Heart left ventricle (tissue), 13 donors: ENCODE results near the gene SMARCB1.

ENCODE experiments used
- POLR2A ChIP-seq, 2 donors: fragments of 450-650 bp; IDR thresholded peaks; one replicate each; pipeline ENCODE4 v1.6.1; 2017; ENCODE audit warnings: antibody characterized with exemption in 2 of 2, mild to moderate bottlenecking in 2 of 2, moderate library complexity in 2 of 2
- TF ChIP-seq, protein P1 (sequence below), 12 donors: fragments of 200-600 bp; sonication (generic) in 4 of 12; IDR thresholded peaks; one replicate each; pipeline versions ENCODE4 v1.5.0 to v1.8.0; 2018 to 2022; ENCODE audit warnings: antibody characterized with exemption in 12 of 12, mild to moderate bottlenecking in 5 of 12
- donor health status: ischemic (EF 13 %, LVEDD 7.1; RV severe dilation, severe dysfunction).
- donor health status: DM: no; HTN: yes; CAD: no.
- donor health status: DM: no; HTN: no; CAD: no.
- donor health status: ischemic (EF 25% LVEDD 6.9; RV normal size, moderate dysfunction).
- donor health status: ischemic (EF 25% LVEDD 5.7; RV mildly dilated, moderate dysfunction).
- donor health status: ischemic (EF 35%, LVEDD 5.7; RV mildly dilated, moderate dysfunction).
- donor health status: nonischemic (EF 11% LVEDD 7.7; RV severe dilation, severe dysfunction).
- donor health status: DM: yes; HTN: yes; CAD: no.
- donor health status: PGD.
- donor health status: ischemic (EF 29% LVEDD 5.4; RV normal size, mild dysfunction).
- donor health status: nonischemic (EF 23%, LVEDD 6.1; RV moderate dilation, normal function).

DNA sequence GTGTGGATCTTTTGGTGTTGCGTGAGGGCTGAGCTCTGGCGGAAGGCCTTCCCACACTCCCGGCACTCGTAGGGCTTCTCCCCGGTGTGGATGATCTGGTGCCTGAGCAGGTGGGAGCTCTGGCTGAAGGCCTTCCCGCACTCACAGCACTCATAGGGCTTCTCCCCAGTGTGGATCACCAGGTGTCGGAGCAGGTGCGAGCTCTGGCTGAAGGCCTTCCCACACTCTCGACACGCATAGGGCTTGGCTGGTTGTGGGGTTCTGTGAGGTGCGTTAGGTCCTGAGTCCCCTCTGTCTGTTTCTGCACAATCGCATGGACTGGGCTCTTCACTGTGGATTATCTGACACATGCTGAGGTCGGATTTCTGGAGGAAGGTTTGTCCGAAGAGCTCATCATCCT is 42.3 kb upstream of the SMARCB1 start:
- TF ChIP-seq POLR2A (IDR thresholded peaks at IDR 0.05), result no peak
- TF ChIP-seq, protein P1, sequence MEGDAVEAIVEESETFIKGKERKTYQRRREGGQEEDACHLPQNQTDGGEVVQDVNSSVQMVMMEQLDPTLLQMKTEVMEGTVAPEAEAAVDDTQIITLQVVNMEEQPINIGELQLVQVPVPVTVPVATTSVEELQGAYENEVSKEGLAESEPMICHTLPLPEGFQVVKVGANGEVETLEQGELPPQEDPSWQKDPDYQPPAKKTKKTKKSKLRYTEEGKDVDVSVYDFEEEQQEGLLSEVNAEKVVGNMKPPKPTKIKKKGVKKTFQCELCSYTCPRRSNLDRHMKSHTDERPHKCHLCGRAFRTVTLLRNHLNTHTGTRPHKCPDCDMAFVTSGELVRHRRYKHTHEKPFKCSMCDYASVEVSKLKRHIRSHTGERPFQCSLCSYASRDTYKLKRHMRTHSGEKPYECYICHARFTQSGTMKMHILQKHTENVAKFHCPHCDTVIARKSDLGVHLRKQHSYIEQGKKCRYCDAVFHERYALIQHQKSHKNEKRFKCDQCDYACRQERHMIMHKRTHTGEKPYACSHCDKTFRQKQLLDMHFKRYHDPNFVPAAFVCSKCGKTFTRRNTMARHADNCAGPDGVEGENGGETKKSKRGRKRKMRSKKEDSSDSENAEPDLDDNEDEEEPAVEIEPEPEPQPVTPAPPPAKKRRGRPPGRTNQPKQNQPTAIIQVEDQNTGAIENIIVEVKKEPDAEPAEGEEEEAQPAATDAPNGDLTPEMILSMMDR (IDR thresholded peaks at IDR 0.05), result no peak
